H1 (cell line): ENCODE data around the gene SLC26A1. TPM values are rescaled to one million over a fixed set of nuclear protein-coding genes. Genes with fewer than 3 reads are reported as not detected.

Experiments used
- CTCF ChIA-PET: fragments of 300-600 bp; sonication (Branson Sonifier 250); formaldehyde crosslinking; loops from one replicate; lab custom pipeline; 2021; ENCODE audit not compliant: partially characterized antibody; lab: Charles Lee
- POLR2A ChIA-PET: fragments of 300-600 bp; sonication (Branson Sonifier 250); formaldehyde crosslinking; loops from one replicate; lab custom pipeline; 2021; ENCODE audit warnings: inconsistent platforms; ENCODE audit not compliant: partially characterized antibody; lab: Charles Lee
- DNase-seq, 2 experiments: peaks; one replicate each; pipeline versions ENCODE4 v3.0.0 to v3.0.0-alpha.2; 2010 to 2022; ENCODE audit warnings: low spot score in 2 of 2, low read depth in 1 of 2, mixed read lengths in 1 of 2
- FAIRE-seq: peaks from 2 replicates; lab custom pipeline; 2011; peaks lifted over from hg19 to GRCh38; lab: Jason Lieb, UNC
- H2AFZ ChIP-seq: 2 replicates; pipeline ENCODE4 v1.8.1; 2012; ENCODE audit warnings: low read length, inconsistent platforms
- H2AK5ac ChIP-seq: 2 replicates; pipeline ENCODE4 v1.6.1; 2013; ENCODE audit warnings: low read depth, low read length
- H2BK120ac ChIP-seq: replicated peaks from 2 replicates; pipeline ENCODE3; 2013; ENCODE audit warnings: low read depth, low read length, inconsistent platforms
- H2BK12ac ChIP-seq: 2 replicates; pipeline ENCODE4 v1.6.1; 2013; ENCODE audit warnings: low read depth, low read length
- H2BK15ac ChIP-seq: 2 replicates; pipeline ENCODE4 v1.6.1; 2013; ENCODE audit warnings: low read length
- H2BK20ac ChIP-seq: 2 replicates; pipeline ENCODE4 v1.6.1; 2013; ENCODE audit warnings: low read length
- H2BK5ac ChIP-seq: 2 replicates; pipeline ENCODE4 v1.6.1; 2013; ENCODE audit warnings: low read depth, low read length
- H3K14ac ChIP-seq: 2 replicates; pipeline ENCODE4 v1.6.1; 2013; ENCODE audit warnings: inconsistent platforms; ENCODE audit not compliant: insufficient read length
- H3K18ac ChIP-seq: 2 replicates; pipeline ENCODE4 v1.6.1; 2013; ENCODE audit warnings: low read length; ENCODE audit errors: extremely low read depth
- H3K23ac ChIP-seq: 2 replicates; pipeline ENCODE4 v1.6.1; 2013; ENCODE audit warnings: inconsistent platforms; ENCODE audit not compliant: insufficient read length
- H3K23me2 ChIP-seq: 2 replicates; pipeline ENCODE4 v1.6.1; 2013; ENCODE audit warnings: low read depth, low read length
- H3K27ac ChIP-seq: 2 replicates; pipeline ENCODE4 v1.6.1; 2011; ENCODE audit warnings: low read depth, low read length, inconsistent platforms
- H3K27me3 ChIP-seq, 4 experiments: replicated peaks in 1 of 4; 1 replicate in 1 of 4; 2 replicates in 3 of 4; pipeline versions ENCODE4 v1.6.1 to v1.8.1; 2011 to 2013; ENCODE audit warnings: low read length in 3 of 4, mild to moderate bottlenecking in 3 of 4, inconsistent platforms in 2 of 4, mixed read lengths in 2 of 4, moderate library complexity in 1 of 4; ENCODE audit not compliant: control insufficient read depth in 3 of 4, insufficient read depth in 3 of 4; ENCODE audit errors: extremely low read depth in 1 of 4
- H3K36me3 ChIP-seq, 4 experiments: 2 replicates each; pipeline versions ENCODE4 v1.6.1 to v1.8.1; 2011 to 2013; ENCODE audit warnings: mild to moderate bottlenecking in 4 of 4, low read length in 3 of 4, moderate library complexity in 2 of 4, control low read depth in 1 of 4, inconsistent platforms in 1 of 4; ENCODE audit not compliant: insufficient read depth in 4 of 4, control insufficient read depth in 2 of 4
- H3K4ac ChIP-seq: replicated peaks from 2 replicates; pipeline ENCODE3; 2013; ENCODE audit warnings: low read length, low read depth, mixed read lengths, inconsistent platforms; ENCODE audit not compliant: insufficient read length
- H3K4me1 ChIP-seq, 4 experiments: replicated peaks in 1 of 4; 1 replicate in 1 of 4; 2 replicates in 3 of 4; pipeline versions ENCODE4 v1.6.1 to v1.8.1; 2011 to 2013; ENCODE audit warnings: low read length in 3 of 4, inconsistent platforms in 2 of 4, mixed read lengths in 1 of 4; ENCODE audit not compliant: insufficient read depth in 4 of 4, control insufficient read depth in 3 of 4
- H3K4me2 ChIP-seq, 2 experiments: 2 replicates each; pipeline versions ENCODE4 v1.6.1 to v1.8.1; 2011 to 2013; ENCODE audit warnings: low read depth in 2 of 2, low read length in 2 of 2, control low read depth in 1 of 2, inconsistent platforms in 1 of 2, mild to moderate bottlenecking in 1 of 2; ENCODE audit not compliant: insufficient read depth in 1 of 2
- H3K4me3 ChIP-seq, 4 experiments: fragments of 200-600, 300-600 bp in 1 of 4; sonication (generic), shearing (Covaris generic), sonication (Bioruptor Twin) in 1 of 4; 2 replicates each; pipeline versions ENCODE4 v1.5.1 to v1.8.1; 2011 to 2016; ENCODE audit warnings: low read length in 4 of 4, low read depth in 3 of 4, control low read depth in 2 of 4, inconsistent platforms in 2 of 4, mild to moderate bottlenecking in 2 of 4, mixed read lengths in 1 of 4, moderate library complexity in 1 of 4; ENCODE audit not compliant: insufficient read depth in 2 of 4; ENCODE audit errors: extremely low read depth in 1 of 4
- H3K56ac ChIP-seq: replicated peaks from 2 replicates; pipeline ENCODE3; 2013; ENCODE audit warnings: low read depth, mild to moderate bottlenecking, mixed read lengths, low read length, inconsistent platforms; ENCODE audit not compliant: insufficient read length
- H3K79me1 ChIP-seq: 2 replicates; pipeline ENCODE4 v1.6.1; 2013; ENCODE audit warnings: low read depth, low read length, control low read depth
- H3K79me2 ChIP-seq, 2 experiments: 2 replicates each; pipeline versions ENCODE4 v1.6.1 to v1.8.1; 2012 to 2013; ENCODE audit warnings: low read length in 2 of 2, mild to moderate bottlenecking in 2 of 2, inconsistent platforms in 1 of 2; ENCODE audit not compliant: insufficient read depth in 2 of 2, control insufficient read depth in 1 of 2
- H3K9ac ChIP-seq, 4 experiments: replicated peaks in 1 of 4; 1 replicate in 1 of 4; 2 replicates in 3 of 4; pipeline versions ENCODE4 v1.6.1 to v1.8.1; 2011 to 2013; ENCODE audit warnings: low read depth in 3 of 4, low read length in 3 of 4, control low read depth in 2 of 4, mild to moderate bottlenecking in 2 of 4, moderate library complexity in 2 of 4, inconsistent platforms in 1 of 4; ENCODE audit errors: extremely low read depth in 1 of 4
- H3K9me3 ChIP-seq, 2 experiments: 2 replicates each; pipeline versions ENCODE4 v1.6.1 to v1.8.1; 2012 to 2013; ENCODE audit warnings: mild to moderate bottlenecking in 2 of 2, moderate library complexity in 2 of 2, control low read depth in 1 of 2, inconsistent platforms in 1 of 2, low read depth in 1 of 2, low read length in 1 of 2, mixed read lengths in 1 of 2; ENCODE audit not compliant: insufficient read depth in 2 of 2
- H4K20me1 ChIP-seq, 2 experiments: replicated peaks in 1 of 2; 2 replicates each; pipeline versions ENCODE3 to v1.8.1; 2011 to 2013; ENCODE audit warnings: inconsistent platforms in 2 of 2, low read length in 2 of 2, mild to moderate bottlenecking in 1 of 2; ENCODE audit not compliant: insufficient read depth in 2 of 2, control insufficient read depth in 1 of 2
- H4K5ac ChIP-seq: 2 replicates; pipeline ENCODE4 v1.6.1; 2013; ENCODE audit warnings: low read length, low read depth, mixed read lengths, inconsistent platforms; ENCODE audit not compliant: insufficient read length
- H4K8ac ChIP-seq: 2 replicates; pipeline ENCODE4 v1.8.0; 2013; ENCODE audit warnings: mild to moderate bottlenecking, moderate library complexity, low read length, inconsistent platforms; ENCODE audit not compliant: insufficient read depth; ENCODE audit errors: extremely low read depth
- H4K91ac ChIP-seq: replicated peaks from 2 replicates; pipeline ENCODE3; 2013; ENCODE audit warnings: low read length, mixed read lengths, inconsistent platforms; ENCODE audit not compliant: insufficient read length
- ASH2L ChIP-seq: fragments of 200-600, 300-600 bp; sonication (generic); IDR thresholded peaks from one replicate; pipeline ENCODE4 v1.7.1; 2017; ENCODE audit warnings: low read length
- BACH1 ChIP-seq: IDR thresholded peaks from 2 replicates; pipeline ENCODE4 v1.6.1; 2012; ENCODE audit warnings: low read length, improper control_type of control experiment
- BRCA1 ChIP-seq: IDR thresholded peaks from 2 replicates; pipeline ENCODE4 v1.6.1; 2012; ENCODE audit warnings: low read depth, low read length, improper control_type of control experiment
- EGR1 ChIP-seq: IDR thresholded peaks from 2 replicates; pipeline ENCODE4 v1.6.1; 2011; ENCODE audit warnings: low read depth, low read length, borderline replicate concordance
- HDAC6 ChIP-seq: IDR thresholded peaks from one replicate; pipeline ENCODE4 v1.7.1; 2012; ENCODE audit warnings: low read depth, mild to moderate bottlenecking, inconsistent platforms, low read length, moderate library complexity
- MAX ChIP-seq: IDR thresholded peaks from 2 replicates; pipeline ENCODE4 v1.6.1; 2012; ENCODE audit warnings: inconsistent platforms
- RAD21 ChIP-seq, 2 experiments: IDR thresholded peaks in 1 of 2; conservative IDR thresholded peaks in 1 of 2; 2 replicates each; pipeline ENCODE4 v1.6.1; 2011; ENCODE audit warnings: low read depth in 2 of 2, low read length in 2 of 2, improper control_type of control experiment in 1 of 2, inconsistent platforms in 1 of 2, mild to moderate bottlenecking in 1 of 2, moderate library complexity in 1 of 2
- RBBP5 ChIP-seq: IDR thresholded peaks from 2 replicates; pipeline ENCODE4 v1.7.1; 2012; ENCODE audit warnings: low read depth, mild to moderate bottlenecking, inconsistent platforms, low read length, moderate library complexity, borderline replicate concordance
- RFX5 ChIP-seq: IDR thresholded peaks from 2 replicates; pipeline ENCODE4 v1.6.1; 2011; ENCODE audit warnings: low read depth, low read length, improper control_type of control experiment, borderline replicate concordance
- SP2 ChIP-seq: IDR thresholded peaks from 2 replicates; pipeline ENCODE4 v1.6.1; 2012; ENCODE audit warnings: mild to moderate bottlenecking, low read length, inconsistent platforms
- SP4 ChIP-seq: IDR thresholded peaks from 2 replicates; pipeline ENCODE4 v1.6.1; 2012; ENCODE audit warnings: low read length, inconsistent platforms
- SRF ChIP-seq: IDR thresholded peaks from 2 replicates; pipeline ENCODE4 v1.6.1; 2011; ENCODE audit warnings: mild to moderate bottlenecking, low read depth, low read length, moderate library complexity
- YY1 ChIP-seq: IDR thresholded peaks from 2 replicates; pipeline ENCODE4 v1.6.1; 2011; ENCODE audit warnings: low read depth, mild to moderate bottlenecking, low read length
- ZNF274 ChIP-seq: IDR thresholded peaks from 2 replicates; pipeline ENCODE4 v1.7.0; 2012; ENCODE audit warnings: low read length, borderline replicate concordance; ENCODE audit errors: extremely low read depth
- WGBS, 2 experiments: shearing (Covaris generic) in 1 of 2; methylation state at CpG; one replicate each; pipeline versions ENCODE4 v1.1.6 to v1.1.7; 2013 to 2015; ENCODE audit warnings: low lambda C conversion rate in 2 of 2, mixed read lengths in 2 of 2, inconsistent platforms in 1 of 2, low coverage in 1 of 2, missing lambda C conversion rate in 1 of 2; ENCODE audit not compliant: insufficient replicate concordance in 2 of 2, insufficient coverage in 1 of 2, insufficient read length in 1 of 2; ENCODE audit errors: extremely low coverage in 1 of 2, missing lambda C conversion rate in 1 of 2; 5-methylcytosine and 5-hydroxymethylcytosine counted together
- polyA plus RNA-seq, 7 experiments: library from polyadenylated mRNA; depleted of rRNA in 3 of 7; stranded (reverse) in 5 of 7; unstranded in 2 of 7; fragments of >200 nt in 5 of 7; fragments of 200-250 nt in 2 of 7; gene quantifications; 1 replicate in 5 of 7; 2 replicates in 1 of 7; 4 replicates in 1 of 7; pipeline versions ENCODE4 v1.2.1 to v1.2.3, GENCODE V29; 2011 to 2013; ENCODE audit warnings: missing spikeins in 2 of 7, mixed read lengths in 2 of 7
- total RNA-seq: library from RNA; stranded (reverse); fragmentation: NEBNext Ultra II Directional; extraction: Animal tissue kit (Norgen Biotek cat#: 25700); gene quantifications from 2 replicates; pipeline ENCODE4 v1.2.1, GENCODE V29; 2021

SLC26A1 gene
- total and polyA plus RNA-seq, 2 of the 8 experiments (the other 6 are each of a cell fraction or from before 2014, with no cell fraction given) = 0.11 TPM; not detected in 1

GRCh38 chr4:958314-958665, 34.9 kb downstream of the SLC26A1 start:
- no peak overlapping the region for H2BK20ac ChIP-seq
- POLR2A ChIA-PET = interaction anchor here (0.6 to 1.6 kb wide), 5 partner anchors 9 to 407 kb away, joined by 3 to 4 read pairs (median 4); no protein-coding TSS in a partner anchor
- H3K56ac ChIP-seq = no peak overlapping the region
- no peak overlapping the region for H2BK12ac ChIP-seq
- CTCF ChIA-PET = interaction anchor here (1.4 to 1.6 kb wide), 2 partner anchors 9 kb away, joined by 3 to 4 read pairs; no protein-coding TSS in a partner anchor
- no peak overlapping the region for H3K27ac ChIP-seq
- H3K23me2 ChIP-seq = no peaks in the 10 kb centered on the region
- H3K14ac ChIP-seq = no peak overlapping the region
- DNase-seq = no peak
- TF ChIP-seq SP2 (no peak), RFX5 (no peak), BRCA1 (no peak), MAX (no peak), EGR1 (no peak), ZNF274 (no peak), HDAC6 (no peak), SP4 (no peak), YY1 (no peak), RAD21 (IDR thresholded peaks at IDR 0.05 in 1 of 2, conservative IDR thresholded peaks at IDR 0.05 in 1 of 2; ENCODE audit: low read depth in 2 of 2, low read length in 2 of 2) (no peak), RBBP5 (no peak), BACH1 (no peak), SRF (no peak), ASH2L (no peak)
- TF ChIP-seq, all 59 proteins: peak for 0
- Histone ChIP-seq H3K4me3 (no peak overlapping the region), H2AK5ac (no peak overlapping the region), H4K8ac (no peak overlapping the region), H4K5ac (no peak overlapping the region), H3K4me2 (no peak overlapping the region), H2BK120ac (no peak overlapping the region), H2BK5ac (no peak overlapping the region), H3K23ac (no peak overlapping the region), H3K79me1 (no peaks in the 10 kb centered on the region), H2AFZ (no peak overlapping the region), H3K4me1 (no peaks in the 10 kb centered on the region; a peak in 1 of 7 replicates), H3K79me2 (no peaks in the 10 kb centered on the region), H3K27me3 (no peaks in the 10 kb centered on the region), H2BK15ac (no peak overlapping the region), H3K9ac (no peak overlapping the region), H3K9me3 (no peaks in the 10 kb centered on the region), H3K4ac (no peak overlapping the region), H3K18ac (no peak overlapping the region), H4K20me1 (peaks cover 0 to 5% of the 10 kb centered on the region in 2 experiments), H4K91ac (no peak overlapping the region), H3K36me3 (no peaks in the 10 kb centered on the region)
- no peak for FAIRE-seq
- WGBS, 2 experiments = 93% methylated on average over 17 of the region's 17 CpGs; no CpG with 5 or more reads in 1 of the 2 experiments
